ENCODE data around the gene RPH3AL.

DNA sequence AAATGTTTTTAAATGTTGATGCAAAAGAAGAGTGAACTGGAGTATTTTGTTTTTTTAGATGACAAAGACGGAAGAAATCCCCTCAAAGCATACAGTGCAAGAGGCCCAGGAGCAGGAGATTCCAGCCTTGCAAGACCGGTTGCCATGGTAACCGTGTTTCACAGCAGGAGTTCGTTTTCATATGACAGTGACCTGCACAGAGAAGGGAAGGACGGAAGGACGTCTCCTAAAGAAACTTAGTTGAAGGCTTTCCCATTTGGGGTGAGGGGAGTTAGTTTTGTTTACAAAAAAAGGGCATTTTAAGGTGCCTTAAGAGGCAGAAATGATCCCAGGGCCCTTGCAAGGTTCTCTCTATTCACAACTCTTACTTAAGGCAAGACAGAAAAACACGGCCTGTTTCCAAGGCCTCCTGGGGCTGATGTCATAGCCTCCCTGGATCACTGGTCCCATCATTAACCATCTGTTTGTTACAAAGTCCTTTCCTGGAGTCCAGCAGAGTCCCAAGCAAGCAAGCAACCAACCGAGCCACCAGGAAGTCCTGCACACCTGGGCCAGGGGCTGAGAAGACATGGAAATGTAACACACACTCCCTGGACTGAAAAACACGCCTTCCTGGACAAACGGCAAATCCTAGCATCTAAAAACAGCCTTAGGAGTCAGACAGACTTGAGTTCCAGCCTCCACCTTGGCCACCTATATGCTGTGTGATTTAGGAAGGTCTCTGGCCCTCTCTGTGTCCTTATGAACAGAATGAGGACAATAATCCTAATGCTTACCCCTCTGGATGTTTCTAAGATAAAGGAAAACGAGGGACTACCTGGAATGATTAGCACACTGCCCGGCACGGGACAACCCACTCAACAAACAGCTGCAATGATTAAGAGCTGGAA, 30.3 kb upstream of the RPH3AL start:
- no peak for TF ChIP-seq CTCF (conservative IDR thresholded peaks at IDR 0.05; ENCODE audit: low read depth, low read length)
- TF ChIP-seq EZH2 (IDR thresholded peaks at IDR 0.05; ENCODE audit: low read length, unreplicated experiment), result no peak
- TF ChIP-seq EZH2phosphoT487 (IDR thresholded peaks at IDR 0.05; ENCODE audit: borderline replicate concordance, low read length), result no peak

All from PC-3 (cell line).